ENCODE data around the gene CIPC. TPM values are rescaled to one million over a fixed set of nuclear protein-coding genes. Genes with fewer than 3 reads are reported as not detected.

The CIPC gene
- polyA plus RNA-seq (2013) = 8.7 TPM

- under 1% methylated on average over 68 of the region's 87 CpGs for WGBS (ENCODE audit: insufficient coverage)
- H3K4me1 ChIP-seq (ENCODE audit: control extremely low read depth in 1 of 4, control insufficient read depth in 4 of 4, insufficient read depth in 4 of 4, low read length in 3 of 4) = peaks cover 2 to 33% (median 22%) of the 10 kb centered on the region in 4 experiments
- peak within 1 kb of the TSS; percentile 83 to 98 (median 95) for H3K4me3 ChIP-seq (ENCODE audit: control insufficient read depth in 1 of 7, extremely low read depth in 1 of 7, insufficient read depth in 4 of 7, low read depth in 2 of 7, low read length in 6 of 7)
- H3K9me3 ChIP-seq (ENCODE audit: control extremely low read depth in 1 of 5, control insufficient read depth in 4 of 5, insufficient read depth in 2 of 5, low read depth in 1 of 5, low read length in 4 of 5) = no peaks in the 10 kb centered on the region
- no peaks in the 10 kb centered on the region for H3K36me3 ChIP-seq (ENCODE audit: control insufficient read depth in 4 of 4, insufficient read depth in 4 of 4, low read length in 3 of 4)
- H3K27ac ChIP-seq (ENCODE audit: insufficient read depth in 1 of 2, low read depth in 1 of 2, low read length in 2 of 2, poor library complexity in 1 of 2, severe bottlenecking in 2 of 2) = peak within 1 kb of the TSS; percentile 83 to 95
- CTCF ChIA-PET = interaction anchor here (0.8 to 6.5 kb wide), 9 partner anchors 12 to 315 kb away, joined by 3 to 61 read pairs (median 4); no protein-coding TSS in a partner anchor
- H3K27me3 ChIP-seq (replicated peaks in 2 of 5; ENCODE audit: control insufficient read depth in 4 of 5, insufficient read depth in 5 of 5, low read length in 4 of 5) = no peaks in the 10 kb centered on the region
- POLR2A ChIA-PET = interaction anchor here (1.1 kb wide), 2 partner anchors 18 to 206 kb away, joined by 3 read pairs; no protein-coding TSS in a partner anchor
- peak; percentile 99 to 100 (median 99) for DNase-seq
Observed at GRCh38 chr14:77097700-77098528, at the start of gene CIPC. TSS of gene CIPC (plus strand) at chr14:77098258. CDS start at chr14:77105709, 7,451 bp downstream.

- CTCF ChIA-PET = interaction anchor here (0.5 to 35.8 kb wide), 15 partner anchors 9 to 180 kb away, joined by 3 to 421 read pairs (median 4); no protein-coding TSS in a partner anchor
- no peak for DNase-seq
- Histone ChIP-seq H3K4me3 (ENCODE audit: control insufficient read depth in 1 of 7, extremely low read depth in 1 of 7, insufficient read depth in 4 of 7, low read depth in 2 of 7, low read length in 6 of 7) (no peak overlapping the region), H3K4me1 (ENCODE audit: control extremely low read depth in 1 of 4, control insufficient read depth in 4 of 4, insufficient read depth in 4 of 4, low read length in 3 of 4) (peaks cover 0 to 42% (median 16%) of the 10 kb centered on the region in 4 experiments), H3K27me3 (replicated peaks in 2 of 5; ENCODE audit: control insufficient read depth in 4 of 5, insufficient read depth in 5 of 5, low read length in 4 of 5) (no peaks in the 10 kb centered on the region), H3K36me3 (ENCODE audit: control insufficient read depth in 4 of 4, insufficient read depth in 4 of 4, low read length in 3 of 4) (no peaks in the 10 kb centered on the region), H3K9me3 (ENCODE audit: control extremely low read depth in 1 of 5, control insufficient read depth in 4 of 5, insufficient read depth in 2 of 5, low read depth in 1 of 5, low read length in 4 of 5) (peaks cover 0 to 4% (median 0%) of the 10 kb centered on the region in 5 experiments), H3K27ac (ENCODE audit: insufficient read depth in 1 of 2, low read depth in 1 of 2, low read length in 2 of 2, poor library complexity in 1 of 2, severe bottlenecking in 2 of 2) (no peak overlapping the region)
- 96% methylated on average over 6 of the region's 11 CpGs for WGBS (ENCODE audit: insufficient coverage)
- POLR2A ChIA-PET = interaction anchor here (0.6 kb wide), 1 partner anchor 82 kb away, joined by 3 read pairs; no protein-coding TSS in a partner anchor
Observed at GRCh38 chr14:77051116-77051515, 46.9 kb upstream of the CIPC start.

- WGBS (ENCODE audit: insufficient coverage) = 96% methylated on average over 7 of the region's 8 CpGs
- POLR2A ChIA-PET = no interaction called here
- H3K27me3 ChIP-seq (replicated peaks in 2 of 5; ENCODE audit: control insufficient read depth in 4 of 5, insufficient read depth in 5 of 5, low read length in 4 of 5) = no peaks in the 10 kb centered on the region
- CTCF ChIA-PET = interaction anchor here (0.9 to 35.8 kb wide), 29 partner anchors 7 to 188 kb away, joined by 3 to 421 read pairs (median 5); partner anchors contain the start of gene IRF2BPL
- H3K27ac ChIP-seq (ENCODE audit: insufficient read depth in 1 of 2, low read depth in 1 of 2, low read length in 2 of 2, poor library complexity in 1 of 2, severe bottlenecking in 2 of 2) = no peak overlapping the region
- no peaks in the 10 kb centered on the region for H3K36me3 ChIP-seq (ENCODE audit: control insufficient read depth in 4 of 4, insufficient read depth in 4 of 4, low read length in 3 of 4)
- no peak for DNase-seq
- H3K9me3 ChIP-seq (ENCODE audit: control extremely low read depth in 1 of 5, control insufficient read depth in 4 of 5, insufficient read depth in 2 of 5, low read depth in 1 of 5, low read length in 4 of 5) = peaks cover 0 to 6% (median 0%) of the 10 kb centered on the region in 5 experiments
- no peak overlapping the region for H3K4me3 ChIP-seq (ENCODE audit: control insufficient read depth in 1 of 7, extremely low read depth in 1 of 7, insufficient read depth in 4 of 7, low read depth in 2 of 7, low read length in 6 of 7)
- peaks cover 0 to 30% (median 11%) of the 10 kb centered on the region in 4 experiments for H3K4me1 ChIP-seq (ENCODE audit: control extremely low read depth in 1 of 4, control insufficient read depth in 4 of 4, insufficient read depth in 4 of 4, low read length in 3 of 4)
Observed at GRCh38 chr14:77052281-77053044, 45.6 kb upstream of the CIPC start.

- H3K4me3 ChIP-seq (ENCODE audit: control insufficient read depth in 1 of 7, extremely low read depth in 1 of 7, insufficient read depth in 4 of 7, low read depth in 2 of 7, low read length in 6 of 7) = no peak overlapping the region
- CTCF ChIA-PET = interaction anchor here (0.7 to 35.8 kb wide), 43 partner anchors 8 to 189 kb away, joined by 3 to 421 read pairs (median 4); partner anchors contain the start of gene IRF2BPL
- 33% methylated on average over 14 of the region's 21 CpGs for WGBS (ENCODE audit: insufficient coverage)
- no peaks in the 10 kb centered on the region for H3K36me3 ChIP-seq (ENCODE audit: control insufficient read depth in 4 of 4, insufficient read depth in 4 of 4, low read length in 3 of 4)
- no peaks in the 10 kb centered on the region for H3K27me3 ChIP-seq (replicated peaks in 2 of 5; ENCODE audit: control insufficient read depth in 4 of 5, insufficient read depth in 5 of 5, low read length in 4 of 5)
- H3K4me1 ChIP-seq (ENCODE audit: control extremely low read depth in 1 of 4, control insufficient read depth in 4 of 4, insufficient read depth in 4 of 4, low read length in 3 of 4) = peaks cover 0 to 22% (median 11%) of the 10 kb centered on the region in 4 experiments
- peak; percentile 87 to 89 (median 89) for DNase-seq
- H3K9me3 ChIP-seq (ENCODE audit: control extremely low read depth in 1 of 5, control insufficient read depth in 4 of 5, insufficient read depth in 2 of 5, low read depth in 1 of 5, low read length in 4 of 5) = peaks cover 0 to 6% (median 0%) of the 10 kb centered on the region in 5 experiments
- H3K27ac ChIP-seq (ENCODE audit: insufficient read depth in 1 of 2, low read depth in 1 of 2, low read length in 2 of 2, poor library complexity in 1 of 2, severe bottlenecking in 2 of 2) = no peak overlapping the region
- POLR2A ChIA-PET = interaction anchor here (1.0 kb wide), 1 partner anchor 140 kb away, joined by 3 read pairs; no protein-coding TSS in a partner anchor
Observed at GRCh38 chr14:77053046-77053841, 44.8 kb upstream of the CIPC start.

- no peak overlapping the region for H3K27ac ChIP-seq (ENCODE audit: insufficient read depth in 1 of 2, low read depth in 1 of 2, low read length in 2 of 2, poor library complexity in 1 of 2, severe bottlenecking in 2 of 2)
- H3K27me3 ChIP-seq (replicated peaks in 2 of 5; ENCODE audit: control insufficient read depth in 4 of 5, insufficient read depth in 5 of 5, low read length in 4 of 5) = no peaks in the 10 kb centered on the region
- H3K9me3 ChIP-seq (ENCODE audit: control extremely low read depth in 1 of 5, control insufficient read depth in 4 of 5, insufficient read depth in 2 of 5, low read depth in 1 of 5, low read length in 4 of 5) = peaks cover 0 to 6% (median 0%) of the 10 kb centered on the region in 5 experiments
- ChIA-PET POLR2A (no interaction called here), CTCF (interaction anchor here (0.9 to 35.8 kb wide), 18 partner anchors 9 to 209 kb away, joined by 3 to 421 read pairs (median 5); partner anchors contain the start of gene IRF2BPL)
- DNase-seq = no peak
- no peaks in the 10 kb centered on the region for H3K36me3 ChIP-seq (ENCODE audit: control insufficient read depth in 4 of 4, insufficient read depth in 4 of 4, low read length in 3 of 4)
- WGBS (ENCODE audit: insufficient coverage) = 100% methylated on average over 4 of the region's 5 CpGs
- peaks cover 0 to 20% (median 11%) of the 10 kb centered on the region in 4 experiments for H3K4me1 ChIP-seq (ENCODE audit: control extremely low read depth in 1 of 4, control insufficient read depth in 4 of 4, insufficient read depth in 4 of 4, low read length in 3 of 4)
- H3K4me3 ChIP-seq (ENCODE audit: control insufficient read depth in 1 of 7, extremely low read depth in 1 of 7, insufficient read depth in 4 of 7, low read depth in 2 of 7, low read length in 6 of 7) = no peak overlapping the region
Observed at GRCh38 chr14:77055306-77055705, 42.8 kb upstream of the CIPC start.

DNA sequence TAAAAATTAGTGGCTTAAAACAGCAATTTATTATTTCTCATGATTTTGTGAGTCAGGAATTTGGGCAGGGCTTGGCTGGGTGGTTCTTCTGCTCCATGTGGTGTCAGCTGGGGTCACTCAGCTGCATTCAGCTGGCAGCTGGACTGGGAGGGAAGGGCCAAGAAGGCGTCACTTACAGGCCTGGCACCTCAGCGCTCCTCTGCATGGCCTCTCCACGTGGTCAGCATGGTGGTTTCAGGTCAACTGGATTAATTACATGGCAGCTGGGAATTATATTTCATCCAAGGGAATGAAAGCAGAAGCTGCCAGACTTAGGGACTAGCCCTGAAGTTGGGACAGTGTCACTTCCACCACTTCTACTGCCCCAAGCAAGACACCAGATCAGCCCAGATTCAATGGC lies 42.1 kb upstream of the CIPC start:
- Histone ChIP-seq H3K9me3 (ENCODE audit: control extremely low read depth in 1 of 5, control insufficient read depth in 4 of 5, insufficient read depth in 2 of 5, low read depth in 1 of 5, low read length in 4 of 5) (peaks cover 0 to 6% (median 0%) of the 10 kb centered on the region in 5 experiments), H3K4me1 (ENCODE audit: control extremely low read depth in 1 of 4, control insufficient read depth in 4 of 4, insufficient read depth in 4 of 4, low read length in 3 of 4) (peaks cover 0 to 17% (median 11%) of the 10 kb centered on the region in 4 experiments), H3K36me3 (ENCODE audit: control insufficient read depth in 4 of 4, insufficient read depth in 4 of 4, low read length in 3 of 4) (no peaks in the 10 kb centered on the region), H3K27ac (ENCODE audit: insufficient read depth in 1 of 2, low read depth in 1 of 2, low read length in 2 of 2, poor library complexity in 1 of 2, severe bottlenecking in 2 of 2) (no peak overlapping the region), H3K27me3 (replicated peaks in 2 of 5; ENCODE audit: control insufficient read depth in 4 of 5, insufficient read depth in 5 of 5, low read length in 4 of 5) (no peaks in the 10 kb centered on the region), H3K4me3 (ENCODE audit: control insufficient read depth in 1 of 7, extremely low read depth in 1 of 7, insufficient read depth in 4 of 7, low read depth in 2 of 7, low read length in 6 of 7) (no peak overlapping the region)
- ChIA-PET POLR2A (no interaction called here), CTCF (interaction anchor here (1.2 to 35.8 kb wide), 6 partner anchors 13 to 182 kb away, joined by 3 to 421 read pairs (median 32); no protein-coding TSS in a partner anchor)
- 91% methylated on average over 3 of the region's 3 CpGs for WGBS (ENCODE audit: insufficient coverage)
- DNase-seq = no peak

All from common myeloid progenitor, CD34-positive (primary cell).